Retinal pigment epithelial cell (primary cell): ENCODE data around the gene VILL.

Experiments used
- DNase-seq: peaks from one replicate; pipeline ENCODE4 v3.0.0-alpha.2; 2010; ENCODE audit warnings: low read depth
- H3K4me3 ChIP-seq: 2 replicates; pipeline ENCODE4 v1.5.1; 2011; ENCODE audit warnings: mild to moderate bottlenecking, low read length, control low read depth, moderate library complexity
- CTCF ChIP-seq: conservative IDR thresholded peaks from 2 replicates; pipeline ENCODE4 v1.5.1; 2011; ENCODE audit warnings: low read depth, low read length, control low read depth, inconsistent platforms

The VILL gene

GRCh38 chr3:37991109-37991508 lies 523 bp downstream of the VILL start:
- no peak for TF ChIP-seq CTCF
- no peak for DNase-seq
- H3K4me3 ChIP-seq = no peak overlapping the region

GRCh38 chr3:37991823-37992222 lies 1.2 kb downstream of the VILL start:
- H3K4me3 ChIP-seq = no peak overlapping the region
- no peak for DNase-seq
- TF ChIP-seq CTCF = no peak

GRCh38 chr3:37992271-37993066 lies 1.9 kb downstream of the VILL start:
- no peak for TF ChIP-seq CTCF
- H3K4me3 ChIP-seq = no peak overlapping the region
- no peak for DNase-seq

- no peak for TF ChIP-seq CTCF
- H3K4me3 ChIP-seq = no peak overlapping the region
- no peak for DNase-seq
Measured at GRCh38 chr3:37993067-37993455, 2.5 kb downstream of the VILL start.

- H3K4me3 ChIP-seq = peak overlapping the region; percentile 64
- no peak for DNase-seq
- no peak for TF ChIP-seq CTCF
Measured at GRCh38 chr3:37993460-37993819, 2.9 kb downstream of the VILL start.

- peak; percentile 21 for TF ChIP-seq CTCF
- DNase-seq = no peak
- peak overlapping the region; percentile 64 for H3K4me3 ChIP-seq
Measured at GRCh38 chr3:37993820-37994638, 3.4 kb downstream of the VILL start.

- DNase-seq = no peak
- no peak for TF ChIP-seq CTCF
- peak overlapping the region; percentile 64 for H3K4me3 ChIP-seq
Measured at GRCh38 chr3:37994639-37994972, 4.0 kb downstream of the VILL start.
